ENCODE results near the gene SHC1. TPM values are rescaled to one million over a fixed set of nuclear protein-coding genes. Genes with fewer than 3 reads are reported as not detected.
A peak's percentile ranks its signal among the peaks of the same experiment; 100 is the strongest.

Gene SHC1
- total and polyA plus RNA-seq, 2 donors (not counting 1 experiment from before 2014, with no cell fraction given) = 50.1 to 61.4 TPM

- TF ChIP-seq EZH2 (IDR thresholded peaks at IDR 0.05; ENCODE audit: borderline replicate concordance, insufficient read depth, low read depth, low read length, poor library complexity, severe bottlenecking) (no peak), CTCF (IDR thresholded peaks at IDR 0.05) (peak; percentile 39)
- Histone ChIP-seq H4K20me1 (ENCODE audit: control insufficient read depth, insufficient read depth, low read length, poor library complexity, severe bottlenecking) (peaks cover 70% of the 10 kb centered on the region), H3K4me3 (ENCODE audit: control extremely low read depth in 1 of 5, extremely low read depth in 1 of 5, insufficient read depth in 1 of 5, low read depth in 2 of 5, low read length in 4 of 5) (peak within 1 kb of the TSS; percentile 71 to 97 (median 83)), H3K36me3 (replicated peaks in 1 of 2; ENCODE audit: control extremely low read depth in 1 of 2, control insufficient read depth in 1 of 2, extremely low read depth in 1 of 2, insufficient read depth in 2 of 2, low read length in 1 of 2) (peaks cover 0 to 34% of the 10 kb centered on the region in 2 experiments), H3K4me1 (ENCODE audit: control insufficient read depth in 2 of 2, insufficient read depth in 2 of 2, low read length in 2 of 2) (peaks cover 59 to 68% of the 10 kb centered on the region in 2 donors), H2AFZ (ENCODE audit: insufficient read depth, low read depth, low read length, poor library complexity, severe bottlenecking) (peak within 1 kb of the TSS; percentile 63), H3K9ac (ENCODE audit: low read length) (peak within 1 kb of the TSS; percentile 97), H3K9me3 (ENCODE audit: control extremely low read depth in 1 of 3, control insufficient read depth in 2 of 3, insufficient read depth in 1 of 3, low read length in 2 of 3) (no peaks in the 10 kb centered on the region), H3K79me2 (ENCODE audit: control insufficient read depth, insufficient read depth, low read length) (peaks cover 94% of the 10 kb centered on the region), H3K27ac (ENCODE audit: low read length in 2 of 2) (peak within 1 kb of the TSS; percentile 99), H3K4me2 (replicated peaks; ENCODE audit: low read depth, low read length, poor library complexity, severe bottlenecking) (peak within 1 kb of the TSS; percentile 85), H3K27me3 (replicated peaks in 1 of 4; ENCODE audit: control extremely low read depth in 1 of 4, control insufficient read depth in 3 of 4, insufficient read depth in 4 of 4, low read length in 3 of 4) (no peaks in the 10 kb centered on the region)
- no peaks in the 10 kb centered on the region for H3K27me3 Mint-ChIP-seq
- no peaks in the 10 kb centered on the region for H3K9me3 Mint-ChIP-seq (ENCODE audit: insufficient read depth)
- H3K4me3 Mint-ChIP-seq = peak within 1 kb of the TSS; percentile 92
- intact Hi-C loops (cut with micrococcal nuclease) = loop anchor here (1.0 to 5.0 kb wide), 7 partner anchors 12 to 349 kb away; partner anchors contain the start of genes ADAR, CKS1B and EFNA4
- peak; percentile 68 for ATAC-seq (ENCODE audit: low read depth)
- peak; percentile 94 for DNase-seq
- 0% methylated on average over 15 of the region's 18 CpGs for WGBS (ENCODE audit: insufficient coverage)
- H3K4me1 Mint-ChIP-seq = peaks cover 72% of the 10 kb centered on the region
- H3K27ac Mint-ChIP-seq = peak within 1 kb of the TSS; percentile 96
- CTCF ChIA-PET = interaction anchor here (0.7 to 6.1 kb wide), 20 partner anchors 11 to 396 kb away, joined by 3 to 46 read pairs (median 8); partner anchors contain the start of genes ADAM15, EFNA4, FLAD1 and PMVK
- POLR2A ChIA-PET = interaction anchor here (0.8 to 3.4 kb wide), 9 partner anchors 10 to 62 kb away, joined by 3 to 26 read pairs (median 4); partner anchors contain the start of genes CKS1B, PMVK and SHC1
Measured at GRCh38 chr1:154955718-154956543, 14.6 kb downstream of the SHC1 start, which contains the start of gene PBXIP1. PBXIP1 (minus strand) TSS chr1:154956099; CDS start chr1:154953721, 2,378 bp downstream.

Data from B cell (primary cell).